ENCODE results near the gene PPM1E.

DNA sequence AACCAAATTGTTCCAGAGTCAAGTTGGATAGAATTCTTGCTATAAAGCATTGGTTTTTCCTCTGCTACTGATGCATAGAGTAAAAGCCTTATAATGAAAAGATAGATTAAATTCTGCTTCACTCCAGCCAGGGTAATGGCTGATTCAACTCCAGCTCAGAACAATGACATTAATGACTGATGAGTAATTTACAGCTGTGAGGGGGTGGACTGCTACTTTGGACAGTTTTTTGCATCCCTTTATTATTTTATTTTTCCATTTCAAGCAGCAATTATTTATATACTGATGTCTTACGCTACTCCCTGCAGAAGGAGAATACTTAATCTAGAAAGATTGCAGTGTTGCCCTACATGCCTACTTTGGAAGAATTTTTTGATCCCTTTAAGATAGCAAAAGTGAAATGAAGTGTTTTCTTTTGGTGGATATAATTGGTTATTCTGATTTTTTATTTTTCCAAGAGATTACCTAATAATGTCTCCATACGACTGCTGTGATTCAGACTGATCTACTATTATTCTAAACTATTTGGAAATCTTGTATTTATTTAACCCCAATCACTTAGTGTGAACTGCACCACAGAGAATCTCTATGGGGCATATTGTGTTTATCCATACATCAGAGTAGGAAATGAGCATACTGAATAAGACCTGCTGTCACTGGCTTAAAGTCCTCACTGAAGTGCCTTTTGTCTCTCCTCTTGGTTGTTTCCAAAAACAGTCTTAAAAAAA is 201.5 kb downstream of the PPM1E start:
- no peak for TF ChIP-seq RAD21 (conservative IDR thresholded peaks at IDR 0.05)
- TF ChIP-seq, protein P1, sequence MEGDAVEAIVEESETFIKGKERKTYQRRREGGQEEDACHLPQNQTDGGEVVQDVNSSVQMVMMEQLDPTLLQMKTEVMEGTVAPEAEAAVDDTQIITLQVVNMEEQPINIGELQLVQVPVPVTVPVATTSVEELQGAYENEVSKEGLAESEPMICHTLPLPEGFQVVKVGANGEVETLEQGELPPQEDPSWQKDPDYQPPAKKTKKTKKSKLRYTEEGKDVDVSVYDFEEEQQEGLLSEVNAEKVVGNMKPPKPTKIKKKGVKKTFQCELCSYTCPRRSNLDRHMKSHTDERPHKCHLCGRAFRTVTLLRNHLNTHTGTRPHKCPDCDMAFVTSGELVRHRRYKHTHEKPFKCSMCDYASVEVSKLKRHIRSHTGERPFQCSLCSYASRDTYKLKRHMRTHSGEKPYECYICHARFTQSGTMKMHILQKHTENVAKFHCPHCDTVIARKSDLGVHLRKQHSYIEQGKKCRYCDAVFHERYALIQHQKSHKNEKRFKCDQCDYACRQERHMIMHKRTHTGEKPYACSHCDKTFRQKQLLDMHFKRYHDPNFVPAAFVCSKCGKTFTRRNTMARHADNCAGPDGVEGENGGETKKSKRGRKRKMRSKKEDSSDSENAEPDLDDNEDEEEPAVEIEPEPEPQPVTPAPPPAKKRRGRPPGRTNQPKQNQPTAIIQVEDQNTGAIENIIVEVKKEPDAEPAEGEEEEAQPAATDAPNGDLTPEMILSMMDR (IDR thresholded peaks at IDR 0.05; ENCODE audit: poor library complexity, severe bottlenecking) = no peak
- TF ChIP-seq SMC3 (conservative IDR thresholded peaks at IDR 0.05; ENCODE audit: poor library complexity) = no peak
- TF ChIP-seq EZH2 (IDR thresholded peaks at IDR 0.05; ENCODE audit: borderline replicate concordance, insufficient read depth, low read length, poor library complexity, severe bottlenecking) = no peak
- TF ChIP-seq, protein P2, sequence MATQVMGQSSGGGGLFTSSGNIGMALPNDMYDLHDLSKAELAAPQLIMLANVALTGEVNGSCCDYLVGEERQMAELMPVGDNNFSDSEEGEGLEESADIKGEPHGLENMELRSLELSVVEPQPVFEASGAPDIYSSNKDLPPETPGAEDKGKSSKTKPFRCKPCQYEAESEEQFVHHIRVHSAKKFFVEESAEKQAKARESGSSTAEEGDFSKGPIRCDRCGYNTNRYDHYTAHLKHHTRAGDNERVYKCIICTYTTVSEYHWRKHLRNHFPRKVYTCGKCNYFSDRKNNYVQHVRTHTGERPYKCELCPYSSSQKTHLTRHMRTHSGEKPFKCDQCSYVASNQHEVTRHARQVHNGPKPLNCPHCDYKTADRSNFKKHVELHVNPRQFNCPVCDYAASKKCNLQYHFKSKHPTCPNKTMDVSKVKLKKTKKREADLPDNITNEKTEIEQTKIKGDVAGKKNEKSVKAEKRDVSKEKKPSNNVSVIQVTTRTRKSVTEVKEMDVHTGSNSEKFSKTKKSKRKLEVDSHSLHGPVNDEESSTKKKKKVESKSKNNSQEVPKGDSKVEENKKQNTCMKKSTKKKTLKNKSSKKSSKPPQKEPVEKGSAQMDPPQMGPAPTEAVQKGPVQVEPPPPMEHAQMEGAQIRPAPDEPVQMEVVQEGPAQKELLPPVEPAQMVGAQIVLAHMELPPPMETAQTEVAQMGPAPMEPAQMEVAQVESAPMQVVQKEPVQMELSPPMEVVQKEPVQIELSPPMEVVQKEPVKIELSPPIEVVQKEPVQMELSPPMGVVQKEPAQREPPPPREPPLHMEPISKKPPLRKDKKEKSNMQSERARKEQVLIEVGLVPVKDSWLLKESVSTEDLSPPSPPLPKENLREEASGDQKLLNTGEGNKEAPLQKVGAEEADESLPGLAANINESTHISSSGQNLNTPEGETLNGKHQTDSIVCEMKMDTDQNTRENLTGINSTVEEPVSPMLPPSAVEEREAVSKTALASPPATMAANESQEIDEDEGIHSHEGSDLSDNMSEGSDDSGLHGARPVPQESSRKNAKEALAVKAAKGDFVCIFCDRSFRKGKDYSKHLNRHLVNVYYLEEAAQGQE (IDR thresholded peaks at IDR 0.05; ENCODE audit: borderline replicate concordance) = no peak
- TF ChIP-seq MXI1 (conservative IDR thresholded peaks at IDR 0.05; ENCODE audit: poor library complexity, severe bottlenecking) = no peak
- TF ChIP-seq POLR2AphosphoS5 (IDR thresholded peaks at IDR 0.05) = no peak
- no peak for TF ChIP-seq TAF1 (IDR thresholded peaks at IDR 0.05; ENCODE audit: low read depth)
- no peak for TF ChIP-seq EP300 (conservative IDR thresholded peaks at IDR 0.05; ENCODE audit: poor library complexity, severe bottlenecking)
